H1 (cell line): ENCODE data around the gene COX10. TPM values are rescaled to one million over a fixed set of nuclear protein-coding genes. Genes with fewer than 3 reads are reported as not detected.

Source experiments
- CTCF ChIA-PET: fragments of 300-600 bp; sonication (Branson Sonifier 250); formaldehyde crosslinking; loops from one replicate; lab custom pipeline; 2021; ENCODE audit not compliant: partially characterized antibody; lab: Charles Lee
- POLR2A ChIA-PET: fragments of 300-600 bp; sonication (Branson Sonifier 250); formaldehyde crosslinking; loops from one replicate; lab custom pipeline; 2021; ENCODE audit warnings: inconsistent platforms; ENCODE audit not compliant: partially characterized antibody; lab: Charles Lee
- DNase-seq, 2 experiments: peaks; one replicate each; pipeline versions ENCODE4 v3.0.0 to v3.0.0-alpha.2; 2010 to 2022; ENCODE audit warnings: low spot score in 2 of 2, low read depth in 1 of 2, mixed read lengths in 1 of 2
- FAIRE-seq: peaks from 2 replicates; lab custom pipeline; 2011; peaks lifted over from hg19 to GRCh38; lab: Jason Lieb, UNC
- H2AFZ ChIP-seq: 2 replicates; pipeline ENCODE4 v1.8.1; 2012; ENCODE audit warnings: low read length, inconsistent platforms
- H2AK5ac ChIP-seq: 2 replicates; pipeline ENCODE4 v1.6.1; 2013; ENCODE audit warnings: low read depth, low read length
- H2BK120ac ChIP-seq: replicated peaks from 2 replicates; pipeline ENCODE3; 2013; ENCODE audit warnings: low read depth, low read length, inconsistent platforms
- H2BK12ac ChIP-seq: 2 replicates; pipeline ENCODE4 v1.6.1; 2013; ENCODE audit warnings: low read depth, low read length
- H2BK15ac ChIP-seq: 2 replicates; pipeline ENCODE4 v1.6.1; 2013; ENCODE audit warnings: low read length
- H2BK20ac ChIP-seq: 2 replicates; pipeline ENCODE4 v1.6.1; 2013; ENCODE audit warnings: low read length
- H2BK5ac ChIP-seq: 2 replicates; pipeline ENCODE4 v1.6.1; 2013; ENCODE audit warnings: low read depth, low read length
- H3K14ac ChIP-seq: 2 replicates; pipeline ENCODE4 v1.6.1; 2013; ENCODE audit warnings: inconsistent platforms; ENCODE audit not compliant: insufficient read length
- H3K18ac ChIP-seq: 2 replicates; pipeline ENCODE4 v1.6.1; 2013; ENCODE audit warnings: low read length; ENCODE audit errors: extremely low read depth
- H3K23ac ChIP-seq: 2 replicates; pipeline ENCODE4 v1.6.1; 2013; ENCODE audit warnings: inconsistent platforms; ENCODE audit not compliant: insufficient read length
- H3K23me2 ChIP-seq: 2 replicates; pipeline ENCODE4 v1.6.1; 2013; ENCODE audit warnings: low read depth, low read length
- H3K27ac ChIP-seq: 2 replicates; pipeline ENCODE4 v1.6.1; 2011; ENCODE audit warnings: low read depth, low read length, inconsistent platforms
- H3K27me3 ChIP-seq, 4 experiments: replicated peaks in 1 of 4; 1 replicate in 1 of 4; 2 replicates in 3 of 4; pipeline versions ENCODE4 v1.6.1 to v1.8.1; 2011 to 2013; ENCODE audit warnings: low read length in 3 of 4, mild to moderate bottlenecking in 3 of 4, inconsistent platforms in 2 of 4, mixed read lengths in 2 of 4, moderate library complexity in 1 of 4; ENCODE audit not compliant: control insufficient read depth in 3 of 4, insufficient read depth in 3 of 4; ENCODE audit errors: extremely low read depth in 1 of 4
- H3K36me3 ChIP-seq, 4 experiments: 2 replicates each; pipeline versions ENCODE4 v1.6.1 to v1.8.1; 2011 to 2013; ENCODE audit warnings: mild to moderate bottlenecking in 4 of 4, low read length in 3 of 4, moderate library complexity in 2 of 4, control low read depth in 1 of 4, inconsistent platforms in 1 of 4; ENCODE audit not compliant: insufficient read depth in 4 of 4, control insufficient read depth in 2 of 4
- H3K4ac ChIP-seq: replicated peaks from 2 replicates; pipeline ENCODE3; 2013; ENCODE audit warnings: low read length, low read depth, mixed read lengths, inconsistent platforms; ENCODE audit not compliant: insufficient read length
- H3K4me1 ChIP-seq, 4 experiments: replicated peaks in 1 of 4; 1 replicate in 1 of 4; 2 replicates in 3 of 4; pipeline versions ENCODE4 v1.6.1 to v1.8.1; 2011 to 2013; ENCODE audit warnings: low read length in 3 of 4, inconsistent platforms in 2 of 4, mixed read lengths in 1 of 4; ENCODE audit not compliant: insufficient read depth in 4 of 4, control insufficient read depth in 3 of 4
- H3K4me2 ChIP-seq, 2 experiments: 2 replicates each; pipeline versions ENCODE4 v1.6.1 to v1.8.1; 2011 to 2013; ENCODE audit warnings: low read depth in 2 of 2, low read length in 2 of 2, control low read depth in 1 of 2, inconsistent platforms in 1 of 2, mild to moderate bottlenecking in 1 of 2; ENCODE audit not compliant: insufficient read depth in 1 of 2
- H3K4me3 ChIP-seq, 4 experiments: fragments of 200-600, 300-600 bp in 1 of 4; sonication (generic), shearing (Covaris generic), sonication (Bioruptor Twin) in 1 of 4; 2 replicates each; pipeline versions ENCODE4 v1.5.1 to v1.8.1; 2011 to 2016; ENCODE audit warnings: low read length in 4 of 4, low read depth in 3 of 4, control low read depth in 2 of 4, inconsistent platforms in 2 of 4, mild to moderate bottlenecking in 2 of 4, mixed read lengths in 1 of 4, moderate library complexity in 1 of 4; ENCODE audit not compliant: insufficient read depth in 2 of 4; ENCODE audit errors: extremely low read depth in 1 of 4
- H3K56ac ChIP-seq: replicated peaks from 2 replicates; pipeline ENCODE3; 2013; ENCODE audit warnings: low read depth, mild to moderate bottlenecking, mixed read lengths, low read length, inconsistent platforms; ENCODE audit not compliant: insufficient read length
- H3K79me1 ChIP-seq: 2 replicates; pipeline ENCODE4 v1.6.1; 2013; ENCODE audit warnings: low read depth, low read length, control low read depth
- H3K79me2 ChIP-seq, 2 experiments: 2 replicates each; pipeline versions ENCODE4 v1.6.1 to v1.8.1; 2012 to 2013; ENCODE audit warnings: low read length in 2 of 2, mild to moderate bottlenecking in 2 of 2, inconsistent platforms in 1 of 2; ENCODE audit not compliant: insufficient read depth in 2 of 2, control insufficient read depth in 1 of 2
- H3K9ac ChIP-seq, 4 experiments: replicated peaks in 1 of 4; 1 replicate in 1 of 4; 2 replicates in 3 of 4; pipeline versions ENCODE4 v1.6.1 to v1.8.1; 2011 to 2013; ENCODE audit warnings: low read depth in 3 of 4, low read length in 3 of 4, control low read depth in 2 of 4, mild to moderate bottlenecking in 2 of 4, moderate library complexity in 2 of 4, inconsistent platforms in 1 of 4; ENCODE audit errors: extremely low read depth in 1 of 4
- H3K9me3 ChIP-seq, 2 experiments: 2 replicates each; pipeline versions ENCODE4 v1.6.1 to v1.8.1; 2012 to 2013; ENCODE audit warnings: mild to moderate bottlenecking in 2 of 2, moderate library complexity in 2 of 2, control low read depth in 1 of 2, inconsistent platforms in 1 of 2, low read depth in 1 of 2, low read length in 1 of 2, mixed read lengths in 1 of 2; ENCODE audit not compliant: insufficient read depth in 2 of 2
- H4K20me1 ChIP-seq, 2 experiments: replicated peaks in 1 of 2; 2 replicates each; pipeline versions ENCODE3 to v1.8.1; 2011 to 2013; ENCODE audit warnings: inconsistent platforms in 2 of 2, low read length in 2 of 2, mild to moderate bottlenecking in 1 of 2; ENCODE audit not compliant: insufficient read depth in 2 of 2, control insufficient read depth in 1 of 2
- H4K5ac ChIP-seq: 2 replicates; pipeline ENCODE4 v1.6.1; 2013; ENCODE audit warnings: low read length, low read depth, mixed read lengths, inconsistent platforms; ENCODE audit not compliant: insufficient read length
- H4K8ac ChIP-seq: 2 replicates; pipeline ENCODE4 v1.8.0; 2013; ENCODE audit warnings: mild to moderate bottlenecking, moderate library complexity, low read length, inconsistent platforms; ENCODE audit not compliant: insufficient read depth; ENCODE audit errors: extremely low read depth
- H4K91ac ChIP-seq: replicated peaks from 2 replicates; pipeline ENCODE3; 2013; ENCODE audit warnings: low read length, mixed read lengths, inconsistent platforms; ENCODE audit not compliant: insufficient read length
- MAFK ChIP-seq: IDR thresholded peaks from 2 replicates; pipeline ENCODE4 v1.6.1; 2012; ENCODE audit warnings: low read depth, mild to moderate bottlenecking, improper control_type of control experiment, low read length
- RAD21 ChIP-seq, 2 experiments: IDR thresholded peaks in 1 of 2; conservative IDR thresholded peaks in 1 of 2; 2 replicates each; pipeline ENCODE4 v1.6.1; 2011; ENCODE audit warnings: low read depth in 2 of 2, low read length in 2 of 2, improper control_type of control experiment in 1 of 2, inconsistent platforms in 1 of 2, mild to moderate bottlenecking in 1 of 2, moderate library complexity in 1 of 2
- WGBS, 2 experiments: shearing (Covaris generic) in 1 of 2; methylation state at CpG; one replicate each; pipeline versions ENCODE4 v1.1.6 to v1.1.7; 2013 to 2015; ENCODE audit warnings: low lambda C conversion rate in 2 of 2, mixed read lengths in 2 of 2, inconsistent platforms in 1 of 2, low coverage in 1 of 2, missing lambda C conversion rate in 1 of 2; ENCODE audit not compliant: insufficient replicate concordance in 2 of 2, insufficient coverage in 1 of 2, insufficient read length in 1 of 2; ENCODE audit errors: extremely low coverage in 1 of 2, missing lambda C conversion rate in 1 of 2; 5-methylcytosine and 5-hydroxymethylcytosine counted together
- polyA plus RNA-seq, 7 experiments: library from polyadenylated mRNA; depleted of rRNA in 3 of 7; stranded (reverse) in 5 of 7; unstranded in 2 of 7; fragments of >200 nt in 5 of 7; fragments of 200-250 nt in 2 of 7; gene quantifications; 1 replicate in 5 of 7; 2 replicates in 1 of 7; 4 replicates in 1 of 7; pipeline versions ENCODE4 v1.2.1 to v1.2.3, GENCODE V29; 2011 to 2013; ENCODE audit warnings: missing spikeins in 2 of 7, mixed read lengths in 2 of 7
- total RNA-seq: library from RNA; stranded (reverse); fragmentation: NEBNext Ultra II Directional; extraction: Animal tissue kit (Norgen Biotek cat#: 25700); gene quantifications from 2 replicates; pipeline ENCODE4 v1.2.1, GENCODE V29; 2021

Gene COX10
- total and polyA plus RNA-seq, 2 of the 8 experiments (the other 6 are each of a cell fraction or from before 2014, with no cell fraction given): 18.0 to 23.0 TPM

- no peak for FAIRE-seq
- ChIA-PET POLR2A (no interaction called here), CTCF (interaction anchor here (1.2 kb wide), 1 partner anchor 10 kb away, joined by 3 read pairs; no protein-coding TSS in a partner anchor)
- Histone ChIP-seq H2BK5ac (no peak overlapping the region), H3K9me3 (no peaks in the 10 kb centered on the region), H3K79me2 (peaks cover 3 to 24% of the 10 kb centered on the region in 2 experiments; a peak in 3 of 4 replicates), H2BK12ac (no peak overlapping the region), H3K56ac (no peak overlapping the region), H2BK15ac (no peak overlapping the region), H4K20me1 (peaks cover 0 to 7% of the 10 kb centered on the region in 2 experiments), H3K4me1 (no peaks in the 10 kb centered on the region), H3K14ac (no peak overlapping the region), H3K79me1 (no peaks in the 10 kb centered on the region; the same call in 1 of the 2 replicates), H4K8ac (peak overlapping the region; percentile 85; the same call in 1 of the 2 replicates), H3K23me2 (no peaks in the 10 kb centered on the region), H3K27ac (no peak overlapping the region), H2AK5ac (no peak overlapping the region), H3K4me2 (no peak overlapping the region), H2AFZ (no peak overlapping the region), H3K18ac (no peak overlapping the region), H3K23ac (no peak overlapping the region), H3K27me3 (no peaks in the 10 kb centered on the region), H2BK20ac (no peak overlapping the region), H3K4me3 (no peak overlapping the region), H3K36me3 (peaks cover 2 to 10% (median 5%) of the 10 kb centered on the region in 4 experiments; a peak in 3 of 8 replicates), H4K91ac (no peak overlapping the region), H2BK120ac (no peak overlapping the region), H4K5ac (no peak overlapping the region), H3K4ac (no peak overlapping the region), H3K9ac (no peak overlapping the region)
- no peak for TF ChIP-seq RAD21 (IDR thresholded peaks at IDR 0.05 in 1 of 2, conservative IDR thresholded peaks at IDR 0.05 in 1 of 2; ENCODE audit: low read depth in 2 of 2, low read length in 2 of 2)
- TF ChIP-seq MAFK: 0 out of 2 replicates have a peak, but pooled peaks have one; percentile 15
- 91% methylated on average over 8 of the region's 8 CpGs; no CpG with 5 or more reads in 1 of the 2 experiments for WGBS, 2 experiments
- no peak for DNase-seq
Observed at GRCh38 chr17:14082848-14083247, 13.5 kb downstream of the COX10 start.
